Neural cell (in vitro differentiated cells): ENCODE measurements around the gene SELENOH. TPM values are rescaled to one million over a fixed set of nuclear protein-coding genes. Genes with fewer than 3 reads are reported as not detected.

Source experiments
- H2AFZ ChIP-seq: fragments of 200-600, 300-800 bp; sonication (generic), shearing (Covaris generic); 2 replicates; pipeline ENCODE4 v1.6.0; 2014; ENCODE audit warnings: low read depth, mild to moderate bottlenecking, antibody characterized with exemption, low read length, moderate library complexity
- H3F3A ChIP-seq: fragments of 200-600 bp; shearing (Covaris generic); 2 replicates; pipeline ENCODE4 v1.6.1; 2016; ENCODE audit warnings: mild to moderate bottlenecking, moderate library complexity, mixed read lengths, antibody characterized with exemption, low read length; ENCODE audit not compliant: insufficient read depth, poor library complexity, severe bottlenecking
- H3K27ac ChIP-seq: fragments of 200-600, 300-800 bp; sonication (generic), shearing (Covaris generic); 2 replicates; pipeline ENCODE4 v1.5.1; 2014; ENCODE audit warnings: mild to moderate bottlenecking, low read length, moderate library complexity
- H3K27me3 ChIP-seq: fragments of 300-800, 200-600 bp; sonication (generic), shearing (Covaris generic); 2 replicates; pipeline ENCODE4 v1.6.0; 2014; ENCODE audit warnings: mild to moderate bottlenecking, low read depth, low read length, moderate library complexity; ENCODE audit not compliant: insufficient read depth
- H3K36me3 ChIP-seq: fragments of 300-800, 200-600 bp; sonication (generic), shearing (Covaris generic); 2 replicates; pipeline ENCODE4 v1.5.1; 2014; ENCODE audit warnings: mild to moderate bottlenecking, antibody characterized with exemption, low read length, moderate library complexity; ENCODE audit not compliant: insufficient read depth
- H3K4me2 ChIP-seq: fragments of 300-800, 200-600 bp; sonication (generic), shearing (Covaris generic); 2 replicates; pipeline ENCODE4 v1.6.0; 2014; ENCODE audit warnings: mild to moderate bottlenecking, low read length
- H3K4me3 ChIP-seq: fragments of 300-800, 200-600 bp; sonication (generic), shearing (Covaris generic); 2 replicates; pipeline ENCODE4 v1.5.1; 2014; ENCODE audit warnings: mild to moderate bottlenecking, low read length, moderate library complexity
- H3K79me2 ChIP-seq: fragments of 200-600 bp; shearing (Covaris generic); replicated peaks from 2 replicates; pipeline ENCODE4 v1.6.0; 2014; ENCODE audit warnings: mild to moderate bottlenecking, low read length, moderate library complexity; ENCODE audit not compliant: insufficient read depth
- H3K9ac ChIP-seq: fragments of 300-800, 200-600 bp; sonication (generic), shearing (Covaris generic); 2 replicates; pipeline ENCODE4 v1.6.1; 2016; ENCODE audit warnings: mild to moderate bottlenecking, low read length, mixed read lengths
- H3K9me2 ChIP-seq: fragments of 200-600 bp; shearing (Covaris generic); 2 replicates; pipeline ENCODE4 v1.6.1; 2016; ENCODE audit warnings: mild to moderate bottlenecking, low read length, mixed read lengths; ENCODE audit not compliant: insufficient read depth
- H3K9me3 ChIP-seq: fragments of 200-600, 300-800 bp; sonication (generic), shearing (Covaris generic); 2 replicates; pipeline ENCODE4 v1.6.1; 2016; ENCODE audit warnings: mild to moderate bottlenecking, mixed run types, low read length, moderate library complexity, mixed read lengths
- H4K20me1 ChIP-seq: fragments of 200-600 bp; shearing (Covaris generic); 2 replicates; pipeline ENCODE4 v1.6.1; 2016; ENCODE audit warnings: mild to moderate bottlenecking, mixed run types; ENCODE audit not compliant: insufficient read depth
- CTCF ChIP-seq: fragments of 450-650 bp; IDR thresholded peaks from 2 replicates; pipeline ENCODE4 v1.5.1; 2014; ENCODE audit warnings: antibody characterized with exemption, mild to moderate bottlenecking, moderate library complexity; ENCODE audit not compliant: poor library complexity, severe bottlenecking
- EP300 ChIP-seq: fragments of 450-650 bp; conservative IDR thresholded peaks from 2 replicates; pipeline ENCODE4 v1.6.1; 2014; ENCODE audit warnings: antibody characterized with exemption, mild to moderate bottlenecking, moderate library complexity; ENCODE audit not compliant: poor library complexity, severe bottlenecking
- EZH2 ChIP-seq: fragments of 200-600, 300-800 bp; shearing (Covaris generic), sonication (generic); IDR thresholded peaks from 2 replicates; pipeline ENCODE4 v1.6.1; 2014; ENCODE audit warnings: antibody characterized with exemption, low read length, borderline replicate concordance, mild to moderate bottlenecking; ENCODE audit not compliant: insufficient read depth, poor library complexity, severe bottlenecking
- MXI1 ChIP-seq: fragments of 450-650 bp; conservative IDR thresholded peaks from 2 replicates; pipeline ENCODE4 v1.6.1; 2014; ENCODE audit warnings: antibody characterized with exemption, mild to moderate bottlenecking; ENCODE audit not compliant: poor library complexity, severe bottlenecking
- POLR2AphosphoS5 ChIP-seq: IDR thresholded peaks from 2 replicates; pipeline ENCODE4 v1.6.1; 2012
- RAD21 ChIP-seq: fragments of 450-650 bp; conservative IDR thresholded peaks from 2 replicates; pipeline ENCODE4 v1.6.1; 2014; ENCODE audit warnings: antibody characterized with exemption, mild to moderate bottlenecking, moderate library complexity
- REST ChIP-seq: IDR thresholded peaks from 2 replicates; pipeline ENCODE4 v1.6.1; 2012; ENCODE audit warnings: borderline replicate concordance
- SMC3 ChIP-seq: fragments of 450-650 bp; conservative IDR thresholded peaks from 2 replicates; pipeline ENCODE4 v1.6.1; 2014; ENCODE audit warnings: antibody characterized with exemption, mild to moderate bottlenecking, moderate library complexity; ENCODE audit not compliant: poor library complexity
- TAF1 ChIP-seq: IDR thresholded peaks from 2 replicates; pipeline ENCODE4 v1.6.1; 2012; ENCODE audit warnings: low read depth
- polyA plus RNA-seq: library from polyadenylated mRNA; depleted of rRNA; stranded (reverse); fragments of >200 nt; gene quantifications from 2 replicates; pipeline ENCODE4 v1.2.3, GENCODE V29; 2014

The SELENOH gene
- polyA plus RNA-seq, 1 donor from 2014 or later, result 546 TPM

- Histone ChIP-seq H3K27ac (no peak overlapping the region), H3K4me2 (no peak overlapping the region), H3K9me2 (no peaks in the 10 kb centered on the region), H3K9me3 (no peaks in the 10 kb centered on the region), H3F3A (no peaks in the 10 kb centered on the region), H3K36me3 (no peaks in the 10 kb centered on the region), H4K20me1 (no peaks in the 10 kb centered on the region), H3K79me2 (peaks cover 16% of the 10 kb centered on the region), H3K9ac (no peak overlapping the region), H3K4me3 (no peak overlapping the region), H2AFZ (no peak overlapping the region), H3K27me3 (no peaks in the 10 kb centered on the region)
- TF ChIP-seq MXI1, result no peak
- no peak for TF ChIP-seq TAF1
- no peak for TF ChIP-seq REST
- no peak for TF ChIP-seq RAD21
- TF ChIP-seq SMC3, result no peak
- no peak for TF ChIP-seq CTCF
- no peak for TF ChIP-seq POLR2AphosphoS5
Measured at GRCh38 chr11:57758174-57758573, 16.9 kb downstream of the SELENOH start.

GRCh38 chr11:57761301-57762234 lies 20.3 kb downstream of the SELENOH start, which contains the start of gene CTNND1:
TSS of gene CTNND1 (plus strand) at chr11:57761802. CDS start at chr11:57791479, 29,677 bp downstream.
- peak within 1 kb of the TSS; percentile 87 for H3K9ac ChIP-seq
- H3K4me2 ChIP-seq, result peak within 1 kb of the TSS; percentile 92
- H2AFZ ChIP-seq, result peak within 1 kb of the TSS; percentile 34
- no peaks in the 10 kb centered on the region for H3K36me3 ChIP-seq
- peaks cover 7% of the 10 kb centered on the region for H4K20me1 ChIP-seq
- no peaks in the 10 kb centered on the region for H3K27me3 ChIP-seq
- peak within 1 kb of the TSS; percentile 93 for H3K27ac ChIP-seq
- peaks cover 6% of the 10 kb centered on the region for H3F3A ChIP-seq
- H3K4me3 ChIP-seq, result peak within 1 kb of the TSS; percentile 68
- H3K79me2 ChIP-seq, result peaks cover 50% of the 10 kb centered on the region
- H3K9me2 ChIP-seq, result no peaks in the 10 kb centered on the region
- H3K9me3 ChIP-seq, result no peaks in the 10 kb centered on the region
- TF ChIP-seq CTCF, result no peak
- no peak for TF ChIP-seq EZH2
- peak; percentile 64 for TF ChIP-seq EP300
- TF ChIP-seq REST, result peak; percentile 93
- peak; percentile 18 for TF ChIP-seq MXI1
- TF ChIP-seq RAD21, result no peak
- peak; percentile 94 for TF ChIP-seq POLR2AphosphoS5
- peak; percentile 91 for TF ChIP-seq TAF1
- no peak for TF ChIP-seq SMC3
